ENCODE results near the gene ADI1. TPM values are rescaled to one million over a fixed set of nuclear protein-coding genes. Genes with fewer than 3 reads are reported as not detected.

The ADI1 gene
- total RNA-seq, 1 experiment from 2014 or later, result 69.2 TPM

DNA sequence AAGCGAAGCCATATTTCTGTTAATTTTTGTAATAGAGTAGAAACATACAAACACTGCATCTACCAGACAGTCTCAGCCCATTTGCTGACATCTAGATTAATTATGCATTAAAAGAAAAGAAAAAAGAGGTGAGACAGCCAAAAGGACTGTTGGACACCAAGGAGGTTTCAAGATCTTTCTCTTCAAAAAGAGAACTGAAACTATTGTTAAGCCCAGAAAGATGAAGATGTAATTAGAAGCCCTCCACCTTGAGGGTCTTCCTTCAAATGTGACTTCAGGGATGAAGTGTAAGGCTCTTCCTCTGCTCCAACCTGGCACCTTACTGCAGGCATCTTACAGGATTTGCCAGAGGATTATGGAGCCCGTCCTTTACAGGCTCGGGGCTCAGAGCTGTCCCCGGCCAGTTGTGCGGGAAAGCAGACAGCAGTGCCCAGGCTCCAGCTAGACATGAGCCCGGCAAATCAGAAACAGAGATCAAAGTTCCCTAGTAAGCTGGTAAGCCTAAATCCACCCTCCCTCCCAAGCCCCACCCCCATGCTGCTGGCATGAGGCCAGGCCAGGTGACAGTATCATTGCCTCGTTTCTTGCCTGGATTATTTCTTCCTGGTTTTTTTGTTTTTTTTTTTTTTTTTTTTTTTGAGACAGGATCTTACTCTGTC, 38.9 kb downstream of the ADI1 start:
- H3K36me3 ChIP-seq (ENCODE audit: control insufficient read depth, insufficient read depth, low read length), result 0 out of 2 replicates have a peak, but pooled peaks cover 1% of the 10 kb centered on the region
- POLR2A ChIA-PET, result no interaction called here
- Mint-ChIP-seq H3K27me3 (ENCODE audit: insufficient read depth, unreplicated experiment) (no peaks in the 10 kb centered on the region), H3K4me1 (ENCODE audit: low read depth, unreplicated experiment) (peaks cover 10% of the 10 kb centered on the region), H3K27ac (ENCODE audit: unreplicated experiment) (peak overlapping the region; percentile 48), H3K9me3 (ENCODE audit: unreplicated experiment) (no peaks in the 10 kb centered on the region), H3K4me3 (ENCODE audit: unreplicated experiment) (no peak overlapping the region), H3K36me3 (ENCODE audit: insufficient read depth, unreplicated experiment) (peaks cover 38% of the 10 kb centered on the region)
- H3K4me3 ChIP-seq (ENCODE audit: low read depth, low read length), result no peak overlapping the region
- CTCF ChIA-PET, result interaction anchor here (0.7 kb wide), 1 partner anchor 78 kb away, joined by 4 read pairs; no protein-coding TSS in a partner anchor
- BruUV-seq (replicated peaks), result no TSS peak
- peaks cover 12% of the 10 kb centered on the region for H3K4me1 ChIP-seq
- no peaks in the 10 kb centered on the region for H3K27me3 ChIP-seq (replicated peaks; ENCODE audit: control insufficient read depth, insufficient read depth, low read length)
- peak; percentile 43 to 59 for DNase-seq
- no peaks in the 10 kb centered on the region for H3K9me3 ChIP-seq
- intact Hi-C loops (cut with micrococcal nuclease; ENCODE audit: unreplicated experiment), result no loop called here
- TF ChIP-seq, protein P1, sequence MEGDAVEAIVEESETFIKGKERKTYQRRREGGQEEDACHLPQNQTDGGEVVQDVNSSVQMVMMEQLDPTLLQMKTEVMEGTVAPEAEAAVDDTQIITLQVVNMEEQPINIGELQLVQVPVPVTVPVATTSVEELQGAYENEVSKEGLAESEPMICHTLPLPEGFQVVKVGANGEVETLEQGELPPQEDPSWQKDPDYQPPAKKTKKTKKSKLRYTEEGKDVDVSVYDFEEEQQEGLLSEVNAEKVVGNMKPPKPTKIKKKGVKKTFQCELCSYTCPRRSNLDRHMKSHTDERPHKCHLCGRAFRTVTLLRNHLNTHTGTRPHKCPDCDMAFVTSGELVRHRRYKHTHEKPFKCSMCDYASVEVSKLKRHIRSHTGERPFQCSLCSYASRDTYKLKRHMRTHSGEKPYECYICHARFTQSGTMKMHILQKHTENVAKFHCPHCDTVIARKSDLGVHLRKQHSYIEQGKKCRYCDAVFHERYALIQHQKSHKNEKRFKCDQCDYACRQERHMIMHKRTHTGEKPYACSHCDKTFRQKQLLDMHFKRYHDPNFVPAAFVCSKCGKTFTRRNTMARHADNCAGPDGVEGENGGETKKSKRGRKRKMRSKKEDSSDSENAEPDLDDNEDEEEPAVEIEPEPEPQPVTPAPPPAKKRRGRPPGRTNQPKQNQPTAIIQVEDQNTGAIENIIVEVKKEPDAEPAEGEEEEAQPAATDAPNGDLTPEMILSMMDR (IDR thresholded peaks at IDR 0.05; ENCODE audit: insufficient read depth in 1 of 2, low read depth in 1 of 2, low read length in 1 of 2, severe bottlenecking in 1 of 2, unreplicated experiment in 1 of 2), result no peak

DNA sequence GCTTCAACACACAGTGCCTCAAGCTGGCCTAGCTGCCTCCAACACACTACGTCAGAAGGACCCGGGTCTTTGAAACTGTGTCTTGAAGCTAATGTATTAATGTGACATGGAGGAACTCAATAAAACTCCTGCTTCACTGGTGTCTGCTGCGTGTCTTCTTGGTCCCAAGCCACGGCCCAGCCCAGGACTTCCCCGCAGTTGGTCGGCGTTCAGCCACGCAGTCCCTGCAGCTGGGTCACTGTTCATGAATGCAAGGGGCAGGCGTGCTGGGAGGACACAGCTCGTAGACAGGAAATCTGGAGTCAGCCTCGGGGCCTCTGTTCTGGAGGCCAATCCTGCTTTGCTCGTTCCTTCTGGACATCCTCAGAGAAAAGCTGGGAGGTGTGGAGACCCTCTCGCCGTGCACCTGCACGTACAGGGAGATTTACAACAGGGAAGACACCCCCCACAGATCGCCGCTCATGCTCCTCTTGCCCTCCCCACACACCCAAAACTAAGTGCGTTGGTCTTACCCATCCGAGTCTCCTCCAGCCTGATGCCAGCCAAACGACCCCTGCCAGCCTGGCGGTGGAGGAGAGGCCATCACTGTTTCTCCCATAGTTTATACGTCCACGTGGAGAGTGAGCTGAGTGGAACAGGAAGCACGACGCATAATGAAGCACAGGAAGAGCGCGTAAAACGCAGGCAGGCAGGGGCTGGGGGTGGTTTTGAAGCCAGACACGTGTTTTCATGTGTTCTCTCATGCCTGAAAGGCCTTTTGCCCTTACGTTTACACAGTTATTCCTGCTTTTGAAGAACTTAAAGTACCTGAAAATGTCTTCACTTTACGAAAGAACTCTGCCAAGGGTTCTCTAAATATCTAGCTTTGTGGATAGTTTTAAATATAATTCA, 39.7 kb downstream of the ADI1 start:
- no peak overlapping the region for H3K4me3 ChIP-seq (ENCODE audit: low read depth, low read length)
- DNase-seq, result no peak
- no peaks in the 10 kb centered on the region for H3K27me3 ChIP-seq (replicated peaks; ENCODE audit: control insufficient read depth, insufficient read depth, low read length)
- Mint-ChIP-seq H3K27ac (ENCODE audit: unreplicated experiment) (no peak overlapping the region), H3K9me3 (ENCODE audit: unreplicated experiment) (no peaks in the 10 kb centered on the region), H3K27me3 (ENCODE audit: insufficient read depth, unreplicated experiment) (no peaks in the 10 kb centered on the region), H3K4me1 (ENCODE audit: low read depth, unreplicated experiment) (peaks cover 10% of the 10 kb centered on the region), H3K4me3 (ENCODE audit: unreplicated experiment) (no peak overlapping the region), H3K36me3 (ENCODE audit: insufficient read depth, unreplicated experiment) (peaks cover 38% of the 10 kb centered on the region)
- H3K4me1 ChIP-seq, result peaks cover 12% of the 10 kb centered on the region
- H3K9me3 ChIP-seq, result no peaks in the 10 kb centered on the region
- CTCF ChIA-PET, result no interaction called here
- POLR2A ChIA-PET, result interaction anchor here (0.6 kb wide), 1 partner anchor 157 kb away, joined by 3 read pairs; no protein-coding TSS in a partner anchor
- BruUV-seq (replicated peaks), result no TSS peak
- intact Hi-C loops (cut with micrococcal nuclease; ENCODE audit: unreplicated experiment), result no loop called here
- 0 out of 2 replicates have a peak, but pooled peaks cover 1% of the 10 kb centered on the region for H3K36me3 ChIP-seq (ENCODE audit: control insufficient read depth, insufficient read depth, low read length)
- TF ChIP-seq, protein P1 (IDR thresholded peaks at IDR 0.05; ENCODE audit: insufficient read depth in 1 of 2, low read depth in 1 of 2, low read length in 1 of 2, severe bottlenecking in 1 of 2, unreplicated experiment in 1 of 2), result no peak

- Histone ChIP-seq H3K36me3 (ENCODE audit: control insufficient read depth, insufficient read depth, low read length) (0 out of 2 replicates have a peak, but pooled peaks cover 1% of the 10 kb centered on the region), H3K4me3 (ENCODE audit: low read depth, low read length) (no peak overlapping the region), H3K4me1 (peaks cover 9% of the 10 kb centered on the region), H3K9me3 (no peaks in the 10 kb centered on the region), H3K27me3 (replicated peaks; ENCODE audit: control insufficient read depth, insufficient read depth, low read length) (no peaks in the 10 kb centered on the region)
- BruUV-seq (replicated peaks), result no TSS peak
- H3K27ac Mint-ChIP-seq (ENCODE audit: unreplicated experiment), result no peak overlapping the region
- no peak overlapping the region for H3K4me3 Mint-ChIP-seq (ENCODE audit: unreplicated experiment)
- POLR2A ChIA-PET, result no interaction called here
- intact Hi-C loops (cut with micrococcal nuclease; ENCODE audit: unreplicated experiment), result no loop called here
- peaks cover 38% of the 10 kb centered on the region for H3K36me3 Mint-ChIP-seq (ENCODE audit: insufficient read depth, unreplicated experiment)
- CTCF ChIA-PET, result no interaction called here
- H3K27me3 Mint-ChIP-seq (ENCODE audit: insufficient read depth, unreplicated experiment), result no peaks in the 10 kb centered on the region
- no peak for DNase-seq
- H3K9me3 Mint-ChIP-seq (ENCODE audit: unreplicated experiment), result no peaks in the 10 kb centered on the region
- peaks cover 10% of the 10 kb centered on the region for H3K4me1 Mint-ChIP-seq (ENCODE audit: low read depth, unreplicated experiment)
- TF ChIP-seq, protein P1 (IDR thresholded peaks at IDR 0.05; ENCODE audit: insufficient read depth in 1 of 2, low read depth in 1 of 2, low read length in 1 of 2, severe bottlenecking in 1 of 2, unreplicated experiment in 1 of 2), result no peak
Measured at GRCh38 chr2:3478846-3479385, 40.4 kb downstream of the ADI1 start.

Data from Caco-2 (cell line).